GM23248 (cell line): ENCODE results near the gene EPHA2.

Experiments used
- EZH2 ChIP-seq: fragments of 200-600 bp; sonication (generic); IDR thresholded peaks from 2 replicates; pipeline ENCODE4 v1.6.1; 2018; ENCODE audit warnings: antibody characterized with exemption, mild to moderate bottlenecking; ENCODE audit not compliant: insufficient read depth, poor library complexity, severe bottlenecking
- EZH2phosphoT487 ChIP-seq: fragments of 200-600 bp; sonication (generic); IDR thresholded peaks from 2 replicates; pipeline ENCODE4 v1.6.1; 2018; ENCODE audit warnings: antibody characterized with exemption, moderate library complexity, mild to moderate bottlenecking, low read depth; ENCODE audit not compliant: insufficient read depth

DNA sequence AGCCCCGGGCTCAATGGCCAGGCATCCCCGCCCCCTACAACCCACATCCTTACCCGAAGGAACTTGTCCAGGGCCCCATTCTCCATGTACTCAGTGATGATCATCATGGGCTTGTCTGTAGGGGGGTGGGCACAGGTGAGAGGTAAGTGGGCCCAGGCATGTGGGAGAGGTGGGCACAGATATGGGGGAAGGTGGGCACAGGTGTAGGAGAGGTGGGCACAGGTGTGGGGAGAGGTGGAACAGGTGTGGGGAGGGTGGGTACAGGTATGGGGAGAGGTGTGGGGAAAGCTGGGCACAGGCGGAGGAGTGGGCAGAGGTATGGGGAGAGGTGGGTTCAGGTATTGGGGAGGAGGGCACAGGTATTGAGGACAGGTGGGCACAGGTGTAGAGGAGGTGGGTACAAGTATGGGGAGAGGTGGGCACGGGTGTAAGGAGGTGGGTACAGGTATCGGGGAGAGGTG is 23.5 kb downstream of the EPHA2 start:
- TF ChIP-seq EZH2 (no peak), EZH2phosphoT487 (no peak)
